ENCODE results near the gene CX3CR1. TPM values are rescaled to one million over a fixed set of nuclear protein-coding genes. Genes with fewer than 3 reads are reported as not detected.

CX3CR1 gene
- total RNA-seq, 2 donors from 2014 or later: 0.79 to 2.7 TPM

DNA sequence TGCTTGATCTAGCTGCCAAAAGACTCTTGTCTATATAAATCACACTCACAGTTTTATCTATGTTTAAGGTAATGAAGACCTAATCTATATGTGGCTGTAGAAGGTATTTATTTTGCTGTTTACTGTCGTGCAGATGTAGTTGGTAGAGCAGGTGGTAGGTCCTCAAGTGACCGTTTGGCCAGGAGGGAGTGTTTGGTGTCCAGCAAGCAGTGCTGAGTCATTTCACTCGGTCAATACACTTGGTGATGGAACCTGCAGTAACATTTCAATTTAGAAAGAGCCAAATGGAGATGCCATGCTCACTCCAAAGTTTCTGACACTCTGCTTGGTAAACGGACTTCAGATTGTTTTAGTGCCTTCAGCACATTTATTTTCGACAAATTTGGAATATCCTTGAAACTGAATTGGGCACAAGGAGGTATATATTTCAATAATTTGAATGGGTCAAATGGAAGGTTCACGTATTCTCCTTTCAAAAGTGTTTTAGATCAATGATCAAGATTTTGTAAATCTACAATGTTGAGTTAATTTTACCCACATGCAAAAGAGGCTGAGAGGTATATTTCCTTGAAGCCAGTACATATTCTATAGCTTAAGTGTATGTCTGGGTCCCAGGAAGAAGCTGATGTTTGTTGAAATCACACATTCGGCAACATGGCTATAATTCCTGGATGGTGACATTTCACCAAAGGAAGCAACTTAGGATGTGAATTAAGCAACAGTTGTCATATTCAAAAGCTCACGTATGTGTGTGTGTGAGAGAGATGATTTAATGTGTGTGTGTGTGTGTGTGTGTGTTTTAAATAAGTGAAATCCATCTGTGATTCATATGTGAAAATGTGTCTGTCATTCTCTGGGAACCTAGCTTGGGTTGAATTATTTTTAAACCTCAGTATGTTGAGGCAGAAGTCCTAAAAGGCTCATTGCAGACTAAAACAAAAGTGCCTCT, 7.7 kb upstream of the CX3CR1 start:
- H3K4me1 Mint-ChIP-seq (ENCODE audit: low read depth): peaks cover 41% of the 10 kb centered on the region
- ATAC-seq (replicated peaks in 1 of 2) (no peak), DNase-seq (no peak)
- H3K36me3 Mint-ChIP-seq (ENCODE audit: insufficient read depth in 2 of 2): no peaks in the 10 kb centered on the region
- no peaks in the 10 kb centered on the region for H3K27me3 Mint-ChIP-seq (ENCODE audit: low read depth)
- no peak overlapping the region for H3K27ac Mint-ChIP-seq
- H3K4me3 Mint-ChIP-seq: no peak overlapping the region
- no peaks in the 10 kb centered on the region for H3K9me3 Mint-ChIP-seq

DNA sequence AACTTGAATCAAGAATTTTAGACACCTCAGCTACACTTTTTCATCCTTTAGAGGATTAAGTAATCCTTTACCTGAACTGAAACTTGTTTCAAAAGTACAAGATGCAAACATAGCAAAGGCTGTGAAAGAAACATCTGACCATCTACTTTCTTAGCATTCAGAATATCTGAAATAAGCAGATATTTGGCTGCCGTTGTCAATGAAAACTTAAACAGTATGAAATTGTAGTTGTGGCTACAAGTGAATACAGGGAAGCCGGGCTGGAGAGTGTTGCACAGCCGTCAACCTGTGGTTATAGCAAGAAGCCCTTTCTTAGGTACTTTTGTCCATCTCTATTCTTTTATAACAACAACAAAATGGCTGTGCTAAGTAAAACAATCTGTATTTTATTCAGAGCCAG, 6.9 kb upstream of the CX3CR1 start:
- peaks cover 37% of the 10 kb centered on the region for H3K4me1 Mint-ChIP-seq (ENCODE audit: low read depth)
- H3K27ac Mint-ChIP-seq: no peak overlapping the region
- H3K4me3 Mint-ChIP-seq: no peak overlapping the region
- no peaks in the 10 kb centered on the region for H3K36me3 Mint-ChIP-seq (ENCODE audit: insufficient read depth in 2 of 2)
- ATAC-seq (replicated peaks in 1 of 2) (no peak), DNase-seq (no peak)
- no peaks in the 10 kb centered on the region for H3K9me3 Mint-ChIP-seq
- no peaks in the 10 kb centered on the region for H3K27me3 Mint-ChIP-seq (ENCODE audit: low read depth)

DNA sequence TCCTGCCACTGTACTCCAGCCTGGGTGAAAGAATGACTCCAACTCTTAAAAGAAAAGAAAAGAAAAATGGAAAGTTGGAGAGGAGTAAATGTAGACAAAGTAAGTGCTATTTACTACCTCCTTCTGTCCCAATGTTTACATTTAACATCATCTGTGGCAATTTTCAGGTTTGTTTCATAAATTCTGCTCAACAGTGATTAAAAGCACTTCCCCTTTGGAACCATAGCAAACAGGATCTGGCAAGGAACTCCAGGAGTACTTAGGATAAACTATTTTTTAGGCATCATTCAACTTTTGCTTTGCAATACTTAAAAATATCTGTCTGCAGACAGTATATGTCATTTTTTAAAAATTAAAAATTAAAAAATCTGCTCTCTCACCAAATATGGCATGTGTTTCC, 5.5 kb upstream of the CX3CR1 start:
- Mint-ChIP-seq H3K4me1 (ENCODE audit: low read depth) (peaks cover 30% of the 10 kb centered on the region), H3K36me3 (ENCODE audit: insufficient read depth in 2 of 2) (no peaks in the 10 kb centered on the region), H3K4me3 (no peak overlapping the region), H3K9me3 (no peaks in the 10 kb centered on the region), H3K27ac (no peak overlapping the region), H3K27me3 (ENCODE audit: low read depth) (no peaks in the 10 kb centered on the region)
- ATAC-seq (replicated peaks in 1 of 2) (no peak), DNase-seq (no peak)

- H3K4me3 Mint-ChIP-seq: no peak overlapping the region
- H3K36me3 Mint-ChIP-seq (ENCODE audit: insufficient read depth in 2 of 2): no peaks in the 10 kb centered on the region
- H3K27me3 Mint-ChIP-seq (ENCODE audit: low read depth): no peaks in the 10 kb centered on the region
- H3K27ac Mint-ChIP-seq: no peak overlapping the region
- H3K9me3 Mint-ChIP-seq: no peaks in the 10 kb centered on the region
- peaks cover 24% of the 10 kb centered on the region for H3K4me1 Mint-ChIP-seq (ENCODE audit: low read depth)
- no peak for DNase-seq
- no peak for ATAC-seq (replicated peaks in 1 of 2)
These were observed 4.6 kb upstream of the CX3CR1 start for GRCh38 chr3:39284457-39284881.

DNA sequence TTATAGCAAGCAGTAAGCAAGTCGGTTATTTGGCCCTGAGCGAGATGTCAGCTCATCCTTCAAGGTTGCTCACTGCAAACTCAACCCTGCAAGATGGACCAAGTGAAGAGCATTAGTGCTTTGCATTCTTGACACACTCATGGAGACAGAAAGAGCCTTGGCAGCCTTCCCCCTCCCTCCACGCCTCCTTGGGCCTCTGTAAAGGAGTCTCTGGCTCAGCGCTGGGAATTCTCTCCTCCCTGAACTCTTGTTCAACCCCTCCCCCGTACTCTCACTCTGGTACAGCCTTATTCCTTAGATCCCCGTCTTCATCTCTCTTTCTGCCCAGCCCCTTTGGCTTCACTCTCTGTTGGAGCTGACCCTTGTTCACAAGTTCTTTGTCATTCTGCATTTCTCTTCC, 2.2 kb upstream of the CX3CR1 start:
- peaks cover 11% of the 10 kb centered on the region for H3K4me1 Mint-ChIP-seq (ENCODE audit: low read depth)
- H3K36me3 Mint-ChIP-seq (ENCODE audit: insufficient read depth in 2 of 2): no peaks in the 10 kb centered on the region
- no peak overlapping the region for H3K4me3 Mint-ChIP-seq
- ATAC-seq (replicated peaks in 1 of 2): no peak
- H3K27ac Mint-ChIP-seq: no peak overlapping the region
- H3K27me3 Mint-ChIP-seq (ENCODE audit: low read depth): no peaks in the 10 kb centered on the region
- no peaks in the 10 kb centered on the region for H3K9me3 Mint-ChIP-seq
- DNase-seq: no peak

- DNase-seq (no peak), ATAC-seq (replicated peaks in 1 of 2) (no peak)
- Mint-ChIP-seq H3K9me3 (no peaks in the 10 kb centered on the region), H3K27me3 (ENCODE audit: low read depth) (peaks cover 3% of the 10 kb centered on the region), H3K4me1 (ENCODE audit: low read depth) (peaks cover 11% of the 10 kb centered on the region), H3K27ac (no peak overlapping the region), H3K36me3 (ENCODE audit: insufficient read depth in 2 of 2) (no peaks in the 10 kb centered on the region), H3K4me3 (peak overlapping the region in 1 of 2 donors; percentile 26)
These were observed 1.7 kb upstream of the CX3CR1 start for GRCh38 chr3:39281533-39281932.

DNA sequence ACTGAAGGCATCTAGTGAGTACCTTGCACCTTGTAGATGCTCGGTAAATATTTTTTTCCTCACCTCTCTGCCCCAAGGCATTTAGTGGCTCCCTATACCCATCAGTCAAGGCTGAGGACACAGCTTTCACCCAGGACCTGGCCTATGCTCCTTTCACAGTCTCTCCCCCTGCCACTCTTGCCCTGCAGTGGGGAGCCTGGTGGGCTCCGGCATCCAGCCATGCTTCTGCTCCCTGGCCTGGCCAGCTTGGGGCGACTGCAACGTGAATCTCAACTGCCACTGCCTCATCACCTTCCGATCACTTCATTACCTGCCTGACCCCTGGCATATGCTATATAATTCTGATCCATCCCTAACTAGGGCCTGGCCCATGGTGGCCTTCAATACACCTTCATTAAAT, 735 bp upstream of the CX3CR1 start:
- Mint-ChIP-seq H3K4me3 (no peak overlapping the region), H3K27ac (no peak overlapping the region)
- DNase-seq: no peak

GRCh38 chr3:39278616-39278935, 1.3 kb downstream of the CX3CR1 start:
- no peaks in the 10 kb centered on the region for H3K4me1 Mint-ChIP-seq (ENCODE audit: low read depth)
- peak overlapping the region in 1 of 2 donors; percentile 13 for H3K4me3 Mint-ChIP-seq
- DNase-seq (no peak), ATAC-seq (replicated peaks in 1 of 2) (no peak)
- H3K27me3 Mint-ChIP-seq (ENCODE audit: low read depth): peaks cover 5% of the 10 kb centered on the region
- no peaks in the 10 kb centered on the region for H3K36me3 Mint-ChIP-seq (ENCODE audit: insufficient read depth in 2 of 2)
- H3K27ac Mint-ChIP-seq: no peak overlapping the region
- H3K9me3 Mint-ChIP-seq: no peaks in the 10 kb centered on the region

More for the DNA sequence above, 735 bp upstream of the CX3CR1 start:
- no peak for ATAC-seq (replicated peaks in 1 of 2)
- Mint-ChIP-seq H3K9me3 (no peaks in the 10 kb centered on the region), H3K36me3 (ENCODE audit: insufficient read depth in 2 of 2) (no peaks in the 10 kb centered on the region), H3K27me3 (ENCODE audit: low read depth) (peaks cover 5% of the 10 kb centered on the region), H3K4me1 (ENCODE audit: low read depth) (peaks cover 11% of the 10 kb centered on the region)

DNA sequence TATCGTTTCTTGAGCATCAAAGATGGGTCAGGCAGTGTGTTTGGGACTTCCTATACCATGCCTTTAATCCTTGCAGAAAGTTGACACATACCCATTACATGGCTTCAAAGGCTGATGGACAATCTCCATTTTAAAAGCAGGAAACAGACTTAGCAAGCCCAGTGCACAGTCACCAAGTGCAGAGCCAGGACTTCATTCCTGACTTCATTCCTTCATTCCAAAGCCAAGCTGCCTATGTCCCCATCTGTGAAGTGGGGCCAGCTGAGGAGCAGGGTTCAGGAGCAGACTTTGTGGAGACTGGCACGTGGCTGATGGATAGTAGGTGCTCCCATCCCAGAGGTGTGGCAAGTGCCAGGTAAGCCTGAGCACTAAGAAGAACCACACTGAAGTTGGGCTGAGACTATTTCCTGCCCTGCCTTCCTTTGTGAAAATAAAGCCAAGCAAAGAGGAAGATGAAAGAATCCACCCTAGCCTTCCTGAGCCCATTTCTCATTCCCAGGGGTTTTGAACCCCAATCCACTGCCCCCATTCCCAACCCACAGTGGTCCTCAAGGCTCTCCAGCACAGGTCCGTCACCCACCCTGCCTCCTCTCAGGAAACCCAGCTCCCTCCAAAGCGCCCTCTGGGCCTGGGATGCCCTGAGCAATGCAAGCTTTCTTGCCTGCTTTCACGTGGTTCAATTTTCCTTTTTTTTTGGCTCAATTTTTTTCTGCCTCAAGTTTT, 1.8 kb downstream of the CX3CR1 start:
- Mint-ChIP-seq H3K4me1 (ENCODE audit: low read depth) (no peaks in the 10 kb centered on the region), H3K36me3 (ENCODE audit: insufficient read depth in 2 of 2) (no peaks in the 10 kb centered on the region), H3K4me3 (no peak overlapping the region), H3K9me3 (no peaks in the 10 kb centered on the region), H3K27me3 (ENCODE audit: low read depth) (peaks cover 5% of the 10 kb centered on the region), H3K27ac (no peak overlapping the region)
- ATAC-seq (replicated peaks in 1 of 2) (no peak), DNase-seq (no peak)

DNA sequence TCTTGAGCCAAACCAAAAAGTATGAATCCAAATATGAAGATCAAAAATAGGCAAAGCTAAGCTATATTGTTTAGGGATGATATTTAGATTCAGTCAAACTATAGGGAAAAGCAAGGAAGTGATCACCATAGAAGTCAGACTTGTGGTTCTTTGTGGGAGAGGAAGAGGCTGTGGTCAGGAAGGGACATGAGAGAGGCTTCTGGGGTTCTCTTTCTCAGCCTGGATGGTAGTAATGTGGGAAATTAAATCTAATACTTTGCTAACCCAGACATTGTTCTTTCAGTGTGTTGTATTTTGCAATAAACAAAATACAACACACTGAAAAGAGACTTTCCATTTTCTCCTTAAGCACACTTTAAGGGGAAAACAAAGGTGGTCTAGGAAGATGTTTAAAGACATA, 3.1 kb downstream of the CX3CR1 start:
- H3K36me3 Mint-ChIP-seq (ENCODE audit: insufficient read depth in 2 of 2): no peaks in the 10 kb centered on the region
- no peak for ATAC-seq (replicated peaks in 1 of 2)
- H3K27ac Mint-ChIP-seq: peak overlapping the region; percentile 31
- H3K4me3 Mint-ChIP-seq: peak overlapping the region in 1 of 2 donors; percentile 3
- no peaks in the 10 kb centered on the region for H3K9me3 Mint-ChIP-seq
- no peaks in the 10 kb centered on the region for H3K4me1 Mint-ChIP-seq (ENCODE audit: low read depth)
- peaks cover 5% of the 10 kb centered on the region for H3K27me3 Mint-ChIP-seq (ENCODE audit: low read depth)
- DNase-seq: no peak

- ATAC-seq (replicated peaks in 1 of 2): no peak
- H3K27ac Mint-ChIP-seq: peak overlapping the region; percentile 82
- DNase-seq: no peak
- H3K27me3 Mint-ChIP-seq (ENCODE audit: low read depth): peaks cover 5% of the 10 kb centered on the region
- peak overlapping the region in 1 of 2 donors; percentile 29 for H3K4me3 Mint-ChIP-seq
- no peaks in the 10 kb centered on the region for H3K36me3 Mint-ChIP-seq (ENCODE audit: insufficient read depth in 2 of 2)
- H3K4me1 Mint-ChIP-seq (ENCODE audit: low read depth): no peaks in the 10 kb centered on the region
- H3K9me3 Mint-ChIP-seq: no peaks in the 10 kb centered on the region
These were observed 3.8 kb downstream of the CX3CR1 start for GRCh38 chr3:39275963-39276593.

DNA sequence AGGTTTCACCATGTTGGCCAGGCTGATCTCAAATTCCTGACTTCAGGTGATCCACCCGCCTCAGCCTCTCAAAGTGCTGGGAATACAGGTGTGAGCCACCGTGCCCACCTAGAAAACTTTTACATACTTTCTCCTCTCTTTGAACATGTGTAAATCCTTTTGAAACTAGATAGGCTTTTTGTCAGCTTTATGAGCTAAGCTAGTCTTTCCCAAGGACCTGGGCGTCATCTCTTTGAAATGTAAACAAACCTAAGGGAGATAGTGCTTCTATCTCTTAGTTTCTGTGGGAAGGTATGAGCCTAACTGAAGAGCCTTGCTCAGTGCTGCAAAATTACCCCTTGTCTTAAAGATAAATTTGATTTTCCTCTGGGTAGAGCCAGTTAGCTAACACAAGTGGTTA, 4.8 kb downstream of the CX3CR1 start:
- peak overlapping the region in 1 of 2 donors; percentile 29 for H3K4me3 Mint-ChIP-seq
- H3K4me1 Mint-ChIP-seq (ENCODE audit: low read depth): no peaks in the 10 kb centered on the region

DNA sequence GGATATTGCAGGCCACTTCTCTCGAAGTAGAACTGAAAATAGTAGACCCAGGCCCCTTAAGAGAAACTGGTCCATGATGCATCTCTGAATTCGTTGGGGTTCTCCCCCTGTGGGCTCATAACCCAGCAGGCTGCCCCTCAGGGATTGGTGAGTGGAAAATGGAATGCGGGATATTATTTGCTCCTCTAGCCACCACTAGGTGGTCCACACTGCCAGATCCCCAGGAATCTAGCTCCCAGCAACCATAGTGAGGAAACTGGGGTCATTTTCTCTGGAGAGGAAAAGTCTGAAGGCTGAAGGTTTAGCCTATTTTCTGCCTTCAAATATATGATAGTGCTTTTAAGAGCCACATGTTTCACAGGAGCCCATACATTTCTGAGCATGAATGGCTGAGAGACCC, 6.7 kb downstream of the CX3CR1 start:
- H3K4me1 Mint-ChIP-seq (ENCODE audit: low read depth): peaks cover 14% of the 10 kb centered on the region
- no peak overlapping the region for H3K4me3 Mint-ChIP-seq

More for the DNA sequence above, 4.8 kb downstream of the CX3CR1 start:
- Mint-ChIP-seq H3K27me3 (ENCODE audit: low read depth) (peaks cover 5% of the 10 kb centered on the region), H3K9me3 (no peaks in the 10 kb centered on the region), H3K27ac (peak overlapping the region; percentile 82), H3K36me3 (ENCODE audit: insufficient read depth in 2 of 2) (no peaks in the 10 kb centered on the region)
- ATAC-seq (replicated peaks in 1 of 2) (no peak), DNase-seq (no peak)

More for the DNA sequence above, 6.7 kb downstream of the CX3CR1 start:
- Mint-ChIP-seq H3K27me3 (ENCODE audit: low read depth) (peaks cover 5% of the 10 kb centered on the region), H3K27ac (peak overlapping the region; percentile 60), H3K36me3 (ENCODE audit: insufficient read depth in 2 of 2) (no peaks in the 10 kb centered on the region), H3K9me3 (no peaks in the 10 kb centered on the region)
- ATAC-seq (replicated peaks in 1 of 2) (no peak), DNase-seq (no peak)

Data from activated T-cell treated with anti-CD3 and anti-CD28 coated beads, Interleukin-2, amount 50 U/mL, for 72 hours (primary cell).